ENCODE data around the gene TIMM22.
"Not testable (repeated sequence)": the region's sequence is repeated elsewhere in the genome, so short reads cannot be mapped to it uniquely, and the experiment has no call there.

DNA sequence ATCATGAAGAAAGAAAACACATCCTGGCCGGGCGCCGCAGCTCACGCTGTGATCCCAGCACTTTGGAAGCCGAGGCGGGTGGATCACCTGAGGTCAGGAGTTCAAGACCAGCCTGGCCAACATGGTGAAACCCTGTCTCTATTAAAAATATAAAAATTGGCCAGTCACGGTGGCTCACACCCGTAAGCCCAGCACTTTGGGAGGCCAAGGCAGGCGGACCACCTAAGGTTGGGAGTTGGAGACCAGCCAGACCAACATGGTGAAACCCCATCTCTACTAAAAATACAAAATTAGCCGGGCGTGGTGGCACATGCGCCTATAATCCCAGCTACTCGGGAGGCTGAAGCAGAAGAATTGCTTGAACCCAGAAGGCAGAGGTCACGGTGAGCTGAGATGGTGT, 25.1 kb upstream of the TIMM22 start:
- TF ChIP-seq CTCF (IDR thresholded peaks at IDR 0.05 in 8 of 11, conservative IDR thresholded peaks at IDR 0.05 in 3 of 11); POLR2AphosphoS5 (IDR thresholded peaks at IDR 0.05): not testable (repeated sequence)
